HK-2 (cell line): ENCODE data around the gene SLC4A1.

ENCODE experiments used
- DNase-seq: peaks from one replicate; pipeline ENCODE4 v3.0.0-alpha.2; 2018; ENCODE audit not compliant: unreplicated experiment

Gene SLC4A1

GRCh38 chr17:44283344-44284023 is 15.5 kb upstream of the SLC4A1 start:
- DNase-seq, result no peak

DNA sequence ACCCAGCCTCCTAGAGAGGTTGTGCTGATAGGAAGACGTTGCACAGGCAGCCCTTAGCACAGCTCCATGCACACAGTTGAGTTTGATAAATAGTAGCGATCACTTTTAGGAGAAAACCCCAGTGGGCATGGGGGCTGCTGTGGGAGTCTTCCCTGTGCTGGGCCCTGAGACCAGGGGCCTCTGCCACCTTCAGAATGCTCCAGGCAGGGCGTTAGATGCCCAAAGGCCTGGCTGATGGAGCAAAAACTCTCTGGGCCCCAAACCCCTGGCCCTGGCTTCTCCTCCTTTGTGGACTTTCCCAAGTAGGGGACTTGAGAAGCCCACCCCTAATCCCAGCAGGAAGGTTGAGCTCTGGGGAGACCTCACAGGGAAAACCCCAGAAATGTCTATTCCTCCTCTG is 14.3 kb upstream of the SLC4A1 start:
- DNase-seq, result no peak

- DNase-seq, result no peak
These were observed 13.6 kb upstream of the SLC4A1 start for GRCh38 chr17:44281570-44281969.

DNA sequence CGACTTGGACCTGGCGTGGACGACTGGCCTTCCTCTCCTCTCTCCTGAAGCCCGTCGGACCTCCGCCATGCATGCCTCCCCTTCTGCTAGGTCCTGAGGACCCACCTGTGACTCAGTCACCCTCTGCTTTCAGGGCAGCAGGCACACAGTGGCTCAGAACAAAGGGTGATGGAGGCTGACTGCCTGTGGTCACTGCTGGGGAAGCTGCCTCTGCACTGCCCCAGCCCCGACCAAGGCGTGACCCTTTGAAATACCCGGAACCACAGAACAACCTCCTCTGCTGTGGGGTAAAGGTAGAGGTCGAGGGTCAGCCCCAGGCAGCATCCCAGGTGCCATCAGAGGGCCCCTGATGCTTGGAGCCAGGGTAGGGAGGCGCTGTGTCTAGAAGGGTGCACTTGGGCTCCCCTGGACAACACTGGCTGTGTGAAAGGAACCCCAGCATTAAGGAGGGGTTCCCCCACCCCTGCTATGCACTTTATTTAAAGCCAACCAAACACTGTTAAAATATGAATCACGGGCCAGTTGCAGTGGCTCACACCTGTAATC is 12.5 kb upstream of the SLC4A1 start:
- no peak for DNase-seq

- DNase-seq, result peak; percentile 92
These were observed 11.9 kb upstream of the SLC4A1 start for GRCh38 chr17:44279666-44280391.

DNA sequence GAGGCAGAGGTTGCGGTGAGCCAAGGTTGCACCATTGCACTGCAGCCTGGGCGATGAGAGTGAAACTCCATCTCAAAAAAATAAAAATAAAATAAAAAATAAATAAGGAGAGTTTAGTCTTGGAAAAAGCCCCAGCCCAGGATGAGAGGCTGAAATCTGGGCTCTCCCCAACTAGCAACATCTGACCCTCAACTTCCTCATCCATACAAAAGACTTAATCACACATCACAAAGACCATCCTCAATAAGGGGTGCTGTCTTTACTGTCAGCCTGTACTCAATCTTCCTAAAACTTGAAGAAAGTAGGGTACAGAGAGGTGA is 11.4 kb upstream of the SLC4A1 start:
- no peak for DNase-seq

- no peak for DNase-seq
These were observed 10.0 kb upstream of the SLC4A1 start for GRCh38 chr17:44277976-44278375.

- no peak for DNase-seq
These were observed 5.7 kb upstream of the SLC4A1 start for GRCh38 chr17:44273607-44274006.

DNA sequence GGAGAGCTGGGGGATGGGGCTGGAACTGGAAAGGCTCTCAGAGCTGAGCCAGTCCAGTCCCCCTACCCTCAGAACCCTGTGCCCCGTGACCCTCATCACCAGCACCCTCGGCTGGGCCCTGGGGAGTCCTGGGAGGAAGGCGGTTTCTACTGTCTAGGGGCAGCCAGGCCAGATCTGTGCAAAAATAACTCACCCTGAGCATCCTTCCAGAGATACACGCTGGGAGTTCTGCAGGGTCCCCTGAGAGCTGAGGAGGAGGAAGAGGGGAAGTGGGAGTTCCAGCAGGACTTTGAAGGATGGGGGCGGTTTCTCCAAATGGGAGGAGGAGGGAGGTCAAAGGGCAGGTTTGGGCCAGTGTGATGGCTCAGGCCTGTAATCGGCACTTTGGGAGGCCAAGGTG is 5.0 kb upstream of the SLC4A1 start:
- DNase-seq, result no peak

GRCh38 chr17:44272321-44272951 is 4.5 kb upstream of the SLC4A1 start:
- DNase-seq, result no peak

DNA sequence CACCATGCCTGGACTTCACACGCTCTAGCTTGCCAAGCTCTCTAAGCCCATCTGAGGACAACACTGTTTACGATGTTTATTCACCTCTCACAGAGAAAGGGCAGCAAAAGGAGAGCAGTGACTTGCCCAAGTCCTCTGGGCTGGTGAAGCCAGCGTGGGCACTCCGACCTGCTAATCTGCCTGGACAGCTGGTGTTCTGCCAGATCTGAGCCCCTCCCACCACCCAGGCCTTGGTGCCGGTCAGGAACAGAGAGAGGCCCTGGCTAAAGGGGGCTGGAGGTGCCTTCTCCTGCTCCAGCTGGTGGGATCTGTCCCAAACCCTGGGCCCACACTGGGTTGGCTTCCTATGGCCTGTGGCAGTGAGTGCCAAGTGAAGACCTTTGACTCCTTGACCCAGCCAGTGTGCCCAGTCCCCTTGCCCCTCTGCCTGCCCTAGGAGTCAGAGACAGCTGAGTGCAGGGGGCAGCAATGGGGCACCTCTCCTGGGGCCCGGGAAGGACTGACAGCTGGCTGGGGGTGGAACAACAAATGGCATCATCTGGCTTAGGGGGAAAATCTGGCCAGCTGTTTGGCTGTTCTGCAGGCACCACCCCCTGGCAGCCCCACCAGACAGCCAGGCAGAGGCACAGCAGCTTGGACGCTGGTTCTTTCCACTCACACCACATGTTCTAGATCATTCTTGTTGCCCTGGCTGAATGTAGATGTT is 1.8 kb upstream of the SLC4A1 start:
- DNase-seq, result no peak

- no peak for DNase-seq
These were observed 987 bp upstream of the SLC4A1 start for GRCh38 chr17:44268709-44269534.

DNA sequence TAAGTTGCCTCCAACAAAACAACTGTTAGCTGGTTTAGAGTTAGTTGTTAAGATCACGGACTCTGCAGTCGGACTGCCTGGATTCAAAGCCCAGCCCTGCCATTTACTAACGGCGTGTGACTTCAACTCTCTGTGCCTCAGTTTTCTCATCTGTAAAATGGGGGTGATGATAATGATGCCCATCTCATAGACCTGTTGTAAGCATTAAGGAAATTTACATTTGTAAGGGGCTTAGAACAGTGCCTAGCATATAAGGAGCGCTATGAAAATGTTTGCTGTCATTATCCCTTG is 825 bp downstream of the SLC4A1 start:
- DNase-seq, result no peak

DNA sequence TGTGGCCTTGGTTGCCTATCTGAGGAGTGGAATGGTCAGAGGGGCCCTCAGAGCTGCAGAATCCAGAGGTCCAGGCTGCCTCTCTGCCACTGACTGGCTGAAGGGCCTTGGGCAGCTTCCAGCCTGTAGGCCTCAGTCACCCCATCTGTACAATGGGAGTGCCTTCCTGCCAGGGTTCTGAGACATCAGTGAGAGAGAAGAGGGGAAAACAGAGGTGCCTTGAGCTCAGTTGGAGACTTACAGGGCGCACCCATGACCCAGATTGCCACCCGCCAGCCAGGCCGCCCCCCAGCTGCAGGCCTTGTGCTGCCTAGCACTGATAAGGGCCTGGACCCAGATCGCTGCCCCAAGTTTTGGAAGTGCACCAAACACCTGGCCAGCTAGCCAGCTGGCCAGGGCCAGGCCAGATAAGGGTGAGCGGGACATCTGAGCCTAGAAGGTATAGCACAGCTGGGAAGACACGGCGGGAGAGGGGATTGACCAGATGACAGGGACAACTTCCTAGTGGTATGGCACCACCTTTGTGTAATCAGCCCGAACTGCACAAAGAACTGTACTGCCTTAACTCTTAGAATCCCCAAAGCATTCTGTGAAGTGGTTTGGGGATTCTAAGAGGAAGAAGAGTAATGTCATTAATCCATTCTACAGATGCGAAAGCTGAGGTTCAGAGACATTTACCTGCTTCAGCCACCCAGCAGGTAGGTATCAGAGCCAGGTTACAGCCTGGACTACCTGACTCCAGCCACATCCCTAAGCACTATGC is 1.4 kb downstream of the SLC4A1 start:
- DNase-seq, result no peak

- DNase-seq, result no peak
These were observed 4.5 kb downstream of the SLC4A1 start for GRCh38 chr17:44263345-44263902.

- DNase-seq, result no peak
These were observed 5.2 kb downstream of the SLC4A1 start for GRCh38 chr17:44262654-44263225.

DNA sequence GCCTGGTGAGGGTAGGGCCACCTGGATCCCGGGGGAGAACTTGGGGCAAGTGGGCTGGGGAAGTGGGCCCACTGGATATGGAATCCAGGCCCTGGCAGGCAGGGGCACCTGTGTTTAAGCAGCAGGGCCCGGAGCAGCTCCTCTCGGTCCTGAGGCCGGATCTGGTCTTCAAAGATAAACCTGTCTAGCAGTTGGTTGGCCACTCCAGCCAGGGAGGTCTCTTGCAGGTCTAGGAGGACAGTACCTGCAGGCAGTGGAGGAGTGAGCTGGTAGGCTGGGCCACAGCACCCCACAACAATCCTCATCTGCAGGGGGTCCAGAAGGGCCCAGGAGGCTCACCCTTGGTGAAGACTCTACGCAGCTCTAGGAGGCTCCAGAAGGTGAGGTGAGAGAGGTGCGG is 7.6 kb downstream of the SLC4A1 start:
- DNase-seq, result no peak

- no peak for DNase-seq
These were observed 9.1 kb downstream of the SLC4A1 start for GRCh38 chr17:44258811-44259351.

DNA sequence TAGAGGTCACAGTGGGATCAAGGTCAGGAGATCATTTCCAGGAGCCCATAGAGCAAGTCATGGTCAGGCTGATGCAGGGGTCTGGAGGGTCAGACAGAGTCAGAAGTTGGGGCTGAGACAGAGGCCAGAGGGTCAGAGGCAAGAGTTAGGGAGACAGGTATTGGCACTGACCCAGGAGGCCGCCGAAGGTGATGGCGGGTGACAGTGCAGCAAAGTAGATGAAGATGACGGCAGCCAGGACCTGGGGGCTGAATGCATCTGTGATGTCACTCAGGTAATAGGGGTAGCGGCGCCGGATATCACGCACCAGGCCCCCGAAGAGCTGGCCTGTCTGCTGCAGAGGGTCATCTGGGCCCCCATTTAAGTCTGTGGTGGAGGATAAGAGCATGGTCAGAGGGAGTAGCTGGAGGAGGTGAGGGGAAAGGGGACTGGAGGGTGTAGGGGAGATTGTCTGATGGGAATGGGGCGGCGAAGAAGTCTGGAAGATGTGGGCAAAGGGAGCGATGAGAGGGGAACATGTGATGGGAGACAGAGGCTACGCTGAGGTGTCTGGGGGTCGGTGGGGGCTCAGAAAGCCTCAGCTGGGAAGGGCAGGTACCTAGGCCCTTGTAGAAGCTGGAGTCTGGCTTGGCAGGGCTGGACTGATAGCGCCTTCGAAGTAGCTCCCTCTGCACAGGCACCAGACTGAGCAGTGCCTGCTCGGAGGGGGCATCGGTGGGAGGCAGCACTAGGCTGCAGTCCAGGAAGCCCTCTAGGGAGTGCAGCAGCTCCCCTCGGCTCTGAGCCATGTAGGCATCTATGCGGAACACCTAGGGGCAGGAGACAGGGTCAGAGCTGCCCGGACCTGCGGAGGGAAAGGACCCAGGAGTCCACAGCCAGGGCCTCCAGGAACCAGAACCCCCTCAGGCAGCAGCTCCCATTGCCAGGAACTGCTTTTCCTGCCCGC is 9.8 kb downstream of the SLC4A1 start:
- DNase-seq, result no peak
